Left ventricle myocardium inferior (tissue), 1 donor: Measurements from ENCODE around the gene SGSM2. TPM values are rescaled to one million over a fixed set of nuclear protein-coding genes. Genes with fewer than 3 reads are reported as not detected.

ENCODE experiments used
- DNase-seq: peaks from one replicate; pipeline ENCODE4 v3.0.0-alpha.2; 2020
- H3K27ac ChIP-seq: fragments of 200-600 bp; replicated peaks from 2 replicates; pipeline ENCODE4 v1.8.0; 2021
- H3K27me3 ChIP-seq: fragments of 200-600 bp; 2 replicates; pipeline ENCODE4 v1.8.0; 2021; ENCODE audit warnings: low read depth
- H3K36me3 ChIP-seq: fragments of 200-600 bp; 2 replicates; pipeline ENCODE4 v1.8.0; 2021
- H3K4me1 ChIP-seq: fragments of 200-600 bp; 2 replicates; pipeline ENCODE4 v1.8.0; 2021
- H3K4me3 ChIP-seq: fragments of 200-600 bp; 2 replicates; pipeline ENCODE4 v1.8.0; 2021; ENCODE audit warnings: mild to moderate bottlenecking, moderate library complexity
- H3K9me3 ChIP-seq: fragments of 200-600 bp; replicated peaks from 2 replicates; pipeline ENCODE4 v1.8.0; 2021
- CTCF ChIP-seq: fragments of 200-600 bp; IDR thresholded peaks from 2 replicates; pipeline ENCODE4 v1.8.0; 2021; ENCODE audit warnings: antibody characterized with exemption, mild to moderate bottlenecking, borderline replicate concordance
- intact Hi-C: fragments of 100-400 bp; cut with micrococcal nuclease; formaldehyde crosslinking; loops from one replicate; pipeline ENCODE4 v1.11.0; 2022
- total RNA-seq: library from RNA; stranded (reverse); fragmentation: NEBNext Ultra II Directional; extraction: Animal tissue kit (Norgen Biotek cat#: 25700); gene quantifications from one replicate; pipeline ENCODE4 v1.2.1, GENCODE V29; 2021
- donor health status: DM: no; HTN: yes; CAD: no; lungs with severe emphysema.

Gene SGSM2
- total RNA-seq, 1 donor from 2014 or later, result 24.5 TPM

GRCh38 chr17:2427910-2428309, 90.6 kb downstream of the SGSM2 start:
- Histone ChIP-seq H3K9me3 (no peaks in the 10 kb centered on the region), H3K36me3 (peaks cover 4% of the 10 kb centered on the region), H3K4me1 (peaks cover 6% of the 10 kb centered on the region), H3K4me3 (no peak overlapping the region), H3K27me3 (no peaks in the 10 kb centered on the region), H3K27ac (no peak overlapping the region)
- intact Hi-C loops, result no loop called here
- no peak for TF ChIP-seq CTCF
- no peak for DNase-seq

Other genes starting within 250 kb of the SGSM2 start
- gene SMG6, start 33.7 kb upstream of the SGSM2 start, total RNA-seq, result 22.1 TPM
- gene SRR, start 33.6 kb upstream of the SGSM2 start, total RNA-seq, result 8.2 TPM
- 19.0 TPM for gene TSR1, start 1.0 kb upstream of the SGSM2 start, total RNA-seq
- gene MNT, start 63.6 kb downstream of the SGSM2 start, total RNA-seq, result 9.9 TPM
- 20.8 TPM for gene METTL16, start 174.4 kb downstream of the SGSM2 start, total RNA-seq